SK-N-SH (cell line): ENCODE measurements around the gene TOM1L2. TPM values are rescaled to one million over a fixed set of nuclear protein-coding genes. Genes with fewer than 3 reads are reported as not detected.

Experiments
- CTCF ChIA-PET: fragments of 300-600, 350-600 bp; formaldehyde crosslinking; extraction: SDS; loops from one replicate; lab custom pipeline; 2021; lab: Yijun Ruan, JAX
- POLR2A ChIA-PET: fragments of 350-600 bp; sonication (Branson Sonifier 250); formaldehyde crosslinking; extraction: SDS; loops from one replicate; lab custom pipeline; 2020; ENCODE audit warnings: antibody characterized with exemption, inconsistent platforms; lab: Yijun Ruan, JAX
- DNase-seq: peaks from one replicate; pipeline ENCODE4 v3.0.0; 2012
- H2AFZ ChIP-seq: fragments of 200-600 bp; sonication (generic); 2 replicates; pipeline ENCODE4 v1.8.1; 2016; ENCODE audit warnings: antibody characterized with exemption, mild to moderate bottlenecking, low read depth
- H3F3A ChIP-seq: fragments of 200-600 bp; sonication (generic); replicated peaks from 2 replicates; pipeline ENCODE3; 2016; ENCODE audit warnings: antibody characterized with exemption, mild to moderate bottlenecking; ENCODE audit not compliant: insufficient read depth
- H3K27ac ChIP-seq, 2 experiments: fragments of 200-500 bp in 1 of 2; fragments of 200-600 bp in 1 of 2; sonication (Bioruptor generic) in 1 of 2; sonication (generic), shearing (Covaris generic) in 1 of 2; 2 replicates each; pipeline versions ENCODE4 v1.5.1 to v1.6.1; 2014 to 2016; ENCODE audit warnings: low read depth in 2 of 2, inconsistent platforms in 1 of 2, low read length in 1 of 2, mild to moderate bottlenecking in 1 of 2, mixed read lengths in 1 of 2
- H3K27me3 ChIP-seq: fragments of 200-600 bp; sonication (generic), shearing (Covaris generic); 2 replicates; pipeline ENCODE4 v1.6.1; 2016; ENCODE audit warnings: mixed run types; ENCODE audit not compliant: insufficient read depth
- H3K36me3 ChIP-seq, 2 experiments: fragments of 200-500 bp in 1 of 2; fragments of 200-600 bp in 1 of 2; sonication (Bioruptor generic) in 1 of 2; sonication (generic) in 1 of 2; replicated peaks in 1 of 2; 2 replicates each; pipeline versions ENCODE3 to v1.5.1; 2014 to 2016; ENCODE audit warnings: low read length in 1 of 2, mild to moderate bottlenecking in 1 of 2; ENCODE audit not compliant: insufficient read depth in 2 of 2, control insufficient read depth in 1 of 2
- H3K4me1 ChIP-seq, 2 experiments: fragments of 200-500 bp in 1 of 2; fragments of 200-600 bp in 1 of 2; sonication (Bioruptor generic) in 1 of 2; sonication (generic), shearing (Covaris generic) in 1 of 2; 2 replicates each; pipeline versions ENCODE4 v1.5.1 to v1.6.1; 2014 to 2016; ENCODE audit warnings: low read depth in 1 of 2, low read length in 1 of 2, mixed run types in 1 of 2; ENCODE audit not compliant: insufficient read depth in 2 of 2, control insufficient read depth in 1 of 2
- H3K4me2 ChIP-seq: fragments of 200-600 bp; sonication (generic), shearing (Covaris generic); 2 replicates; pipeline ENCODE4 v1.6.1; 2017; ENCODE audit warnings: mixed run types
- H3K4me3 ChIP-seq, 2 experiments: fragments of 200-500 bp in 1 of 2; fragments of 200-600 bp in 1 of 2; sonication (Bioruptor generic) in 1 of 2; sonication (generic), shearing (Covaris generic) in 1 of 2; 2 replicates each; pipeline versions ENCODE4 v1.5.1 to v1.8.1; 2014 to 2016; ENCODE audit warnings: low read depth in 2 of 2, inconsistent platforms in 1 of 2, low read length in 1 of 2, mild to moderate bottlenecking in 1 of 2, mixed read lengths in 1 of 2, moderate library complexity in 1 of 2
- H3K79me2 ChIP-seq: fragments of 200-600 bp; sonication (generic); 2 replicates; pipeline ENCODE4 v1.8.1; 2017; ENCODE audit warnings: mild to moderate bottlenecking; ENCODE audit not compliant: insufficient read depth
- H3K9ac ChIP-seq: fragments of 200-600 bp; sonication (generic); 2 replicates; pipeline ENCODE4 v1.6.1; 2017; ENCODE audit warnings: mixed run types
- H3K9me2 ChIP-seq: fragments of 200-600 bp; sonication (generic); 2 replicates; pipeline ENCODE4 v1.6.1; 2017; ENCODE audit warnings: mixed run types
- H3K9me3 ChIP-seq: fragments of 200-600 bp; sonication (generic); 2 replicates; pipeline ENCODE4 v1.6.1; 2017; ENCODE audit warnings: mixed run types, mild to moderate bottlenecking, moderate library complexity
- H4K20me1 ChIP-seq: fragments of 200-600 bp; sonication (generic); 2 replicates; pipeline ENCODE4 v1.6.1; 2017; ENCODE audit warnings: mild to moderate bottlenecking, mixed run types; ENCODE audit not compliant: insufficient read depth
- CHD2 ChIP-seq: fragments of 150-350 bp; IDR thresholded peaks from 2 replicates; pipeline ENCODE4 v1.6.1; 2018; ENCODE audit warnings: low read length; ENCODE audit not compliant: partially characterized antibody
- CTCF ChIP-seq: fragments of 200-600 bp; sonication (generic); IDR thresholded peaks from 2 replicates; pipeline ENCODE4 v1.6.1; 2017; ENCODE audit warnings: antibody characterized with exemption, mild to moderate bottlenecking, moderate library complexity
- ELF1 ChIP-seq: IDR thresholded peaks from 2 replicates; pipeline ENCODE4 v1.4.0; 2012
- FOXJ3 ChIP-seq: sonication (generic); formaldehyde crosslinking; IDR thresholded peaks from 2 replicates; pipeline ENCODE4 v1.5.1; 2020; ENCODE audit warnings: mild to moderate bottlenecking, missing genetic modification reagents
- FOXM1 ChIP-seq: IDR thresholded peaks from 2 replicates; pipeline ENCODE4 v1.4.0; 2012; ENCODE audit warnings: low read depth, mild to moderate bottlenecking
- GATA2 ChIP-seq: sonication (generic); formaldehyde crosslinking; IDR thresholded peaks from 2 replicates; pipeline ENCODE4 v1.5.0; 2020; ENCODE audit warnings: mild to moderate bottlenecking, missing genetic modification reagents
- JUND ChIP-seq: IDR thresholded peaks from 2 replicates; pipeline ENCODE4 v1.4.0; 2012
- MAX ChIP-seq: IDR thresholded peaks from 2 replicates; pipeline ENCODE4 v1.4.0; 2012; ENCODE audit warnings: low read depth
- MEF2A ChIP-seq: IDR thresholded peaks from 2 replicates; pipeline ENCODE4 v1.4.0; 2012; ENCODE audit warnings: low read depth, borderline replicate concordance
- MXI1 ChIP-seq: IDR thresholded peaks from 2 replicates; pipeline ENCODE4 v1.6.1; 2012; ENCODE audit warnings: mild to moderate bottlenecking, low read depth, low read length, improper control_type of control experiment
- NFIC ChIP-seq: IDR thresholded peaks from 2 replicates; pipeline ENCODE4 v1.4.0; 2012; ENCODE audit warnings: borderline replicate concordance
- RAD21 ChIP-seq: IDR thresholded peaks from 2 replicates; pipeline ENCODE4 v1.6.1; 2012; ENCODE audit warnings: mild to moderate bottlenecking, low read length
- RCOR1 ChIP-seq: fragments of 150-350 bp; IDR thresholded peaks from 2 replicates; pipeline ENCODE4 v1.6.1; 2017; ENCODE audit warnings: antibody characterized with exemption, low read length
- RXRA ChIP-seq: IDR thresholded peaks from 2 replicates; pipeline ENCODE4 v1.4.0; 2012; ENCODE audit warnings: low read depth, mild to moderate bottlenecking, borderline replicate concordance
- ZBTB33 ChIP-seq: IDR thresholded peaks from 2 replicates; pipeline ENCODE4 v1.4.0; 2012; ENCODE audit warnings: low read depth, borderline replicate concordance
- WGBS: methylation state at CpG from one replicate; pipeline ENCODE4 v1.1.6; 2017; ENCODE audit warnings: low lambda C conversion rate; 5-methylcytosine and 5-hydroxymethylcytosine counted together
- polyA plus RNA-seq, 3 experiments: library from polyadenylated mRNA; depleted of rRNA; stranded (reverse); fragments of >200 nt; gene quantifications; 2 replicates each; pipeline ENCODE4 v1.2.3, GENCODE V29; 2012

TOM1L2 gene
- polyA plus RNA-seq, 1 of the 3 experiments (the other 2 are of a cell fraction): 85.4 TPM

GRCh38 chr17:17834974-17835373 is 137.2 kb downstream of the TOM1L2 start:
- Histone ChIP-seq H3K4me3 (peak overlapping the region in 1 of 2 experiments; percentile 79; a peak in 1 of 4 replicates), H3K9me3 (no peaks in the 10 kb centered on the region), H3K27me3 (no peaks in the 10 kb centered on the region), H3K9me2 (no peaks in the 10 kb centered on the region), H2AFZ (no peak overlapping the region), H3K27ac (peak overlapping the region in 1 of 2 experiments; percentile 95; a peak in 1 of 4 replicates), H3K36me3 (no peaks in the 10 kb centered on the region), H3F3A (peaks cover 10% of the 10 kb centered on the region), H3K4me2 (0 out of 2 replicates have a peak overlapping the region, but pooled peaks have one; percentile 94), H4K20me1 (no peaks in the 10 kb centered on the region), H3K79me2 (peaks cover 6% of the 10 kb centered on the region; the same call in 1 of the 2 replicates), H3K9ac (no peak overlapping the region), H3K4me1 (peaks cover 22 to 62% of the 10 kb centered on the region in 2 experiments; a peak in 2 of 4 replicates)
- no peak for DNase-seq
- ChIA-PET POLR2A (interaction anchor here (2.2 kb wide), 1 partner anchor 15 kb away, joined by 7 read pairs; no protein-coding TSS in a partner anchor), CTCF (interaction anchor here (1.0 to 5.2 kb wide), 4 partner anchors 12 to 154 kb away, joined by 3 to 32 read pairs (median 8); partner anchors contain the start of gene RAI1)
- WGBS: 91% methylated on average over 3 of the region's 4 CpGs
- no peak for TF ChIP-seq MAX
- TF ChIP-seq NFIC: no peak
- no peak for TF ChIP-seq ZBTB33
- no peak for TF ChIP-seq MEF2A
- TF ChIP-seq ELF1: no peak
- TF ChIP-seq FOXM1: no peak
- no peak for TF ChIP-seq CHD2
- TF ChIP-seq FOXJ3 (CRISPR knock-in tag): no peak
- no peak for TF ChIP-seq RXRA
- TF ChIP-seq JUND: no peak
- no peak for TF ChIP-seq MXI1
- TF ChIP-seq CTCF: no peak
- TF ChIP-seq GATA2 (CRISPR knock-in tag): no peak
- no peak for TF ChIP-seq RCOR1
- TF ChIP-seq RAD21: no peak
